HG03571 (cell line): ENCODE measurements around the gene SSBP3.
A peak's percentile ranks its signal among the peaks of the same experiment; 100 is the strongest.
"Not testable (repeated sequence)": the region's sequence is repeated elsewhere in the genome, so short reads cannot be mapped to it uniquely, and the experiment has no call there.

Source experiments
- ATAC-seq: cut with Tn5 transposase; IDR thresholded peaks from one replicate; pipeline ENCODE4 v1.9.1; 2021; ENCODE audit not compliant: unreplicated experiment

The SSBP3 gene

DNA sequence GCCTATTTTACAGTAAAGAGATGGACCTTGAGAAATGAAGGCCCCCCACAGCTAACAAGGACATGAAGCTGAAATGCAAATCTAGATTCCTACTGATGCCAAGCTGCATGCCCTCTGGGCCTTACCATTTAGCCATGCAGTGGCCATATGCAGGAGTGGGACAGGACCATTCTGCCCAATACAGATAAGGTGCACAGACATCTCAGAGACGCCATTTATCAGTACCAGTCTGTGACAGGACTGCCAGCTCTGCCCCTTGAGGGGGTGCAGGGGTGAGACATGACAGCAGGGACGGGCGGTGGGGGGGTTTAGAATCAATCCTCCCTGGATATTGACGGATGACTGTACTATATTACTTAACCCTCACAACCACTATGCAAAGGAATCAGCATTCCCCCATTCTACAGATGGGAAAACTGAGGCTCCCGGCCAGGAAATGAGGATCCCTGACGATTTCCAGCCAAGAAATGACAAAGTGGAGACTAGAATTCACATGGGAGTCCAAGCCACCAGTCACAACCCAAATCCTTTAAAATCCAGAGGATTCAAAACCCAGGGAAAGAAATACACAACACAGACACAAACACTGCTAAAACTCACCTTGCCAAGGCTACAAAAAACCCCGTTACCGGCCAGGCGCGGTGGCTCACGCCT is 10.8 kb downstream of the SSBP3 start:
- no peak for ATAC-seq

DNA sequence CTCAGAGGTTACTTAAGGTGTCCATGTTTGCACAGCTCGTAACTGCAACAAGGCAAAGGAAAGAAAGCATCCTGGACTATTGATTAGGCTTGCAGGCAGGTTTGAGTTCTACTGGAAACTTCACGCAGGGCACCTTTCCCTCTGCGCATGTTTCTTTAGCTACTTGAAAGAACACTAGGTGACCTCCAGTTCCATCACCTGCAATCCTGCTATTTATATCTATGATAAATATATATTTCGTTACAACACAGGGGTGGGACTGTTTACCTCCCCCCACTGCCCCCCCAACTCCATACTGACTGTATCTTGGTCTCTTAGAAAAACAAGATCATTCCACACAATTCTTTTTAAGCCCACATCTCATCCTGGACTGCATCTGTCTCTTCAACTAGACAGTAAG is 12.1 kb downstream of the SSBP3 start:
- no peak for ATAC-seq

DNA sequence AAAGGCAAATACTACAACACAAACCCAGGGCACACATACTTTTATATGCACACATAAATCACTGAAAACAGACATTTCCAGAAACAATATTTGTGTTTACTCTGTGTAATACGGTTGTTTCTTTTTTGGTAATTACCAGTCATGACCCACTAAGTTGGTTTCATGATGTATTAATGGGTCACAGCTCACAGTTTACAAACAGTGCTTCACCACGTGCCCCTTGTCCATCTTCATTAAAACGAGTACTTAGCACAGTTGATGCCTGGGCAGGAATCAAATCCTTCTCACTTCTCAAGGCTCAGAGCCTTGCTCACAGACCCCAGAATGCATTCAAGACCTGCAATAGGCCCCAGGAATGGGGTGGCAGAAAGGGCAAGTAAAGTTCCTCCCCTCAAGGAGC is 13.8 kb downstream of the SSBP3 start:
- ATAC-seq = no peak

DNA sequence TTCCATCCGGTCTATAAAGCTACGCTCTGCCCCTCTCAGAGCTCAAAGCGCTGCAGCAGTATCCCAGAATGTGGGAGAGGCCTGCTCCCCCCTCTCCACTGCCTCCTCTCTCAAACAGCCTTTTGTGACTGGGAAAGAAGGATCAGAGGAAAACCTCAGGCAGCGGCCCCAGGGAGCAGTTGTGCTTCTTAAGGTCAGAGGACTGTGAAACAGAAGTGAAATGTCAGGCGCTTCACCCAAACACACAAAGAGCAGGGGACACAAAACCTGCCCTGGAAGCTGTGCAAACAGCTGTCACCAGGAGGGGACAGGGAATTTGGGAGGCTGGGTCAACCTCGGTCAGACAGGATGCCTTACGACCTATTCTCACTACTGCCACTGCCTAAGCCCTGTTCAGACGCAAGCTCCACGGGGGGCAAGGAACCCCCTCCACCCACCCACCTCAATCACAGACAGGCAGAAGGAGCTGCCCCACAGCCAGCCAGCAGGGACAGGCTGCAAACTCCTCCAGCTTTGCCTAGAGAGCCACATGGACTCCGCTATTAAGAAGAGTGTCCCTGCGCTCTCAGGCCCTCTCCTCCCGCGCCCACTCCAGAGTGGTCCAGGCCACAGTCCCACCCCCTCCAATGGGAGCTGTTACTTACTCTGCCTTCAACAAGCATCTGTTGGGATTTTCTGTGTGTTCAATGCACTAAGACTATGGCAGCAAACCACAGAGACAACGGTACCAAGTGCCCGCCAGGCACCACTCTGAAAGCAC is 14.6 kb downstream of the SSBP3 start:
- ATAC-seq = no peak

DNA sequence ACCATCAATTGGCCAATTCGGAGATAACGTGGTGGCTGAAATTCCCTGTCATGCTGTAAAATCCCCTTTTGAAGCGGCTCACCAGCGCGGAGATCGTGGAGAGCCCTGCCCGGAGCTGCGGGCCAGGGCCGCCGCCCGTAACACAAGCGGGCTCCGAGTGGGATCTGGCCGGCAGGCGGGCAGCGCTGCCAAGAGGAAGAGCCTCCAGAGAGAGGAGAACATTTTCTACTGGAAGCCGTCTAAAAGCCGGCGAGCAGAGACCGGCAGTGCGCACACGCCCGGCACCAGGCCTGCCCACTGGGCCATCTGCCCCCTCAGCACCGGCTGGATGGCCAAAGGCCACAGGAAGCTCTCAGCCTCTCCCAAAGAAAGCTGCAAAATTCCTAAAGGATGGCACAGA is 15.5 kb downstream of the SSBP3 start:
- no peak for ATAC-seq

DNA sequence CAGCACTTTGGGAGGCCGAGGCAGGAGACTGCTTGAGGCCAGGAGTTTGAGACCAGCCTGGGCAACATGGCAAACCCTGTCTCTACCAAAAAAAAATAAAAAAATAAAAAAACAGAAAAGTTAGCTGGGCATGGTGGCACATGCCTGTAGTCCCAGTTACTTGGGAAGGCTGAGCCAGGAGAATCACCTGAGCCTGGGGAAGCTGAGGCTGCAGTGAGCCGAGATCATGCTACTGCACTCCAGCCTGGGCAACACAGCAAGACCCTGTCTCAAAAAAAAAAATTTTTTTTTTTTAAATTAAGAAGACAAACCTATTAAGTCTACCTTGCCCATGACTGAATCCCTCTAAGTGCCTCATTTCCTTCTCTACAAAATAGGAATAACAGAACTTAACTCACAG is 16.6 kb downstream of the SSBP3 start:
- not testable (repeated sequence) for ATAC-seq

DNA sequence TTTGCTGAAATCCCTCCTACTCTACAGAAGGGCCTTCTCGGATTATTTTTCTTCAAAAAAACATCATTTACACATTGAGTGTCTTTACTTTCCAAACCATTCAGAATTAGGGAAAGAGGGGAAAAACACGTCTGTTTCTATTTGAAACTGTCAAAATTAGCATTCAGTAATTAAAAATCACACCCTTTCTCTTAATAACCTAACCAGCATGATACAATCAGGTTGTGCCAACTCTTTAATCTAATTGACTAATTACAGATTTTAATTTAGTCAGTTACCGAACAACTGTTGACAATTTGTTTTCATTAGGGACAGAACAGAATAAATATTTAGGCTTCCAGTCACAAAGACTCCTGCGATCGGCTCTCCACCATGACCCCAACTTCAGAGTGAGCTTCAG is 18.8 kb downstream of the SSBP3 start:
- no peak for ATAC-seq

DNA sequence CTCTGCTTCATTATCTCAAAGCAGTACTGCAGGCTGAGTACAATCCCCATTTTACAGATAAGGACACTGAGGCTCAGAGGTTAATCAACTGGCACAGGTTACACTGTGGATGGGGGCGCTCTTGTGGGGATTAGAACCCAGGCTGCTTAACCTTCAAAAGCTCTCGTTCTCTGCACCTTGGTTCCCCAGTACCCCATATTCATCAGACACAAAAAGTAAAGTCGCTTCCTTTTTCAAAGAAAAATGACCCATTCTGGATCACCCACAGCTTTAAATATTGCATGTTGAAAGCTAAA is 20.5 kb downstream of the SSBP3 start:
- no peak for ATAC-seq

DNA sequence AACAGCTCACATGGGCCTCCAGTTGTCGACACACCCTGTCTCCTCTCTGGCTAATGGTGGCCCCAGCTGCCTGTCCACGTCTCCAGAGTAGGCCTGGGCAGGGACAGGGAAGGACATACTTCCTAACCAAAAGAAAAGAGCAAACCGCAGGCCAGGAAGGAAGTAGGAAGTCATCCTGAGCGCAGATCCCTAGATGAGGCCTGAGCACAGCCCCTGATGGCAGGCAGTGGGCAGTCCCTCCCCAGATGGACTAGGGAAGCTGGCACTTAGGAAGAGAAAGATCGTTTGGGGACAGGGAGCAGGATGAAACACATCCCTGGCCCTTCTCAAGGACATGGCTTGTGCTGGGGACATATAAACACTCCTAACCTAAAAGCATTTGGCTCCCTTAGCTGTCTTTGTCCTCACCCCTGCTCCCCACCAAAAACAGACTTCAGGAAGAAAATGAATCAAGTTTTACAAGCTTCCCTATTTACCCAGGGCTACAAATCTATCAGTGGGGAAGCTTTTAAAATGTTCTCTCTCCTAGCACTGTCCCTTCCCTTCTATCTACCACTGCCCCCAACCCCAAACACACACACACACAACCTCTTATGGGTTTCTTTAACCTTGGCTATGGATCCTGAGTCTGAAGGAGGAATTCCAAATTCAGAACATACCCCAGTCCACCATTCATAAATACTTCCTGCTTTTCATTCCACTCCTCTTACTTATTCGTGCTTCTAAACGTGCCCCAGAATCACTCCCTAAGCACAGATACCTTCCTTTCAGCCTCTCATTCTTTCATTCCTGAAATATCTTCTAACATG is 21.1 kb downstream of the SSBP3 start:
- no peak for ATAC-seq

DNA sequence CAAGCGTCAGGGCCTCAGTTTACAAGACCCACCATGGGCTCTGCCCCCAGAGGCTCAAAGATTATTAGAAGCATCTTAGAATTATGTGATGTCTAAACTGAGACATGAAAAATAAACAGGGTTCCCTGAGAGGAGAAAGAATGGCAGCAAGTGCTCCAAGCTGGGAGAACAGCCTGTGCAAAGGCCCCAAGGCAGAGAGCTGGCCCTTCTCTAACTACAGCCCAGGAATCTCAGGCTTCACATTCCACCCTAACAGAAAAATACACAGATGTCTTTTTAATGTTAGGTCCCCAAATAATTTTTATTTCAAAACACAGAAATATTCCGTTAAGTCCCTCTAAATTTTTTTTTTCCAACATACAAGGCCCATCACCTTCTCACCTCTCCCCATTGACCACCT is 21.7 kb downstream of the SSBP3 start:
- no peak for ATAC-seq

DNA sequence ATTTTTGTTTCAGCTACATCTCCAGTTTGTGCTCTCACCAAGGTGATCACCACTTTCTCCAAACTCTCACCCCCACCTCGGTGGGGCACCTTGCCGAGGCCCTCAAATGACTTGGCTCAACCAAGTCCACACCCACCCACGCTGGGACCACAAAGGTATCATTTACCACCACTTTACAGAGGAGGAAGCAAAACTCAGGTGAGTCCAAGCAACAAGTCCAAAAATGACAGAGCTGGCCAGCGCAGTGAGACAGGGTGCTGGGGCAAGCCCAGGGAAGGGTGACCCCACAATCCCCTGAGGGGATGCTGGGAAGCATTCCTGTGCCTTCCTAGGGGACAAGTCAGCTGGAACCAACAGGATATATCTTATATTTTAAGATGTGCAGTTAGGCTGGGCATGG is 24.7 kb downstream of the SSBP3 start:
- no peak for ATAC-seq

DNA sequence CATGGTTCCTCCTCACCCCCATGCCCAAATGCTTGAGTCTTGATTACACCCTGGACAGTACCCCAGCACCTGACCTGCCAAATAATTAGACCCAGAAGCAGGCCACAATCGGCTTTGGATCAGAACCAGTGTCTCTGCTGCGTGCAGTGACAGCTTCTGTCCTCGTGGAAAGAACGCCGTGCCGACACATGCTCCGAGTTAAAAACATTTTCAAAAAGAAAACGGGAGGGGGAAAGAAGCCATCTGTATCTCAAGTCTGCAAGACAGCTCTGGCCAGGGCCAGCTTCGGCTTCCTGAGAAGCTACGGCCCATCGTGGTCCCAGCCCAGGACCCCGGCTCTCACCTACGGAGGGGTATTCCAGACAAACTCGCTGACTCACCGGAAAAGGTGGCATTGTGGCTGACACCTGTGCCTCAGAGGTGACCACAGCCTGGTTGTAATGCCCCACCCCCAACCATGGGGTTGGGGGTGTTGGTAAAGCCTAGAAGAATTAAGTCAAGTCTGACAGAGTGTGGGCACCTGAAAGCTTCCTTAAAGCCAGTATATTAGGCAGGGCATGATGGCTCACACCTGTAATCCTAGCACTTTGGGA is 25.8 kb downstream of the SSBP3 start:
- ATAC-seq = no peak

DNA sequence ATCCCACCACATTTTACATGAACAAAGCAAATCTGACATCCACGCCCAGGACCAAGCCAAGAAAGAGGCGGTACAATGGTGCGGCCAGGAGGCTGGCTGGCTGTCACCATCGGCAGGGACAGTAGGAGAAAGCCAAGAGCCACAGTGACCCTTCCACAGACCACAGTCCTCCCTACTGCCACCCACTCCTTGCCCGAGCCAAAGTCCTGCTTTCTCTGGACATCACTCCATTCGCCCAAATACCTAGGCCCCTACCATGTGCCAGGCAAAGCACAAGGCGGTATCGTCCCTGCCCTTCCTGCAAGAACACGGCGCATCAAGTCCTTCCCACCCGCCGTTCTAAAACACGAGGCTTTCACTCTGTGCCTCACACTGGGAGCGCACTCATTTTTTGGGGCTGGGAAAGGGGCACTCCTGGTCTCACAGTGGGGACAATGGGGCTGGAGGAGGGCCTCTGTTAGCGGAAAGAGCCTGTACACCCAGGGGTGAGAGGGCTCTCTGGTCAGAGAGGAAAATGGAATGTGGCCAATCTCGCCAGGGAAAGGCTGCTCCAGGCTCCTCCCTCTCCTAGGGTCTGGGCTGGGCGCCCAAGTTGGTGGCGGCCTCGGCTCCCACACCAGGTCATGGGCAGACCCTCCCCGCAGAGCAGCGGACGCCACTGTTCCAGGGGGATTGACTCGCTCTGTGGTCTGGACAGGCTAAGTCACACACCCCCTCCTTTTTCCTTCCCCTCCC is 26.5 kb downstream of the SSBP3 start:
- ATAC-seq = no peak

DNA sequence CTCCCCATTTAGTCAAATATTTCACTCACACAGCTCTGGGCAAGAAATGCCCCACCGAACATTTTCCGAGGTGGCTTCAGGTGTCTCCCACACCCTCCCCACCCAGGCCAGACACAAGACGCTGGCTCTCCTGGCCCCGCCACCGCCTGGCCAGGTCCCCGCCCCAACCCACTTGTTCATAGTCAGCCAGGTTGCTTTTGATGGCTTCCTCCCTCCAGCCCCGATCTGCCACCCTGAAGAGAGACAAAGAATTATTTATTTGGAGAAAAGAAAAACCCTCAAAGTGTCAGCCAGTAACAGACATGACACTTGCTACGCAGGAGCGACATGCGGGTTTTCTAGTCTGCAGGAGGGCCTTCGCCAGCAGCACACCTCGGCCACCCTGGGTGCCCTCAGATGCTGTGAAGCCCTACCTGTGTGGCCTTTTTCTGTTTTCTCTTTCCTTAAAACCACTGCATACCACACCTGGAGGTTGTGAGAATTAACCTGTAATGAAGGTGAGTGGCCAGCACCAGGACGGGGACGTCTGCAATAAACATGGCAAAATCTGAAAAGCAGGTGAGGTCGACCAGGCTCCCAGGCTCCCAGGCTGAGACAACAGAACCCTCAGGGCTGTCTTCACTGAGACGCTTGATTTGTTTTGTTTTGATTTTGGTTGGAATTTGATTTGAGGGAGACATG is 27.2 kb downstream of the SSBP3 start:
- ATAC-seq = no peak

DNA sequence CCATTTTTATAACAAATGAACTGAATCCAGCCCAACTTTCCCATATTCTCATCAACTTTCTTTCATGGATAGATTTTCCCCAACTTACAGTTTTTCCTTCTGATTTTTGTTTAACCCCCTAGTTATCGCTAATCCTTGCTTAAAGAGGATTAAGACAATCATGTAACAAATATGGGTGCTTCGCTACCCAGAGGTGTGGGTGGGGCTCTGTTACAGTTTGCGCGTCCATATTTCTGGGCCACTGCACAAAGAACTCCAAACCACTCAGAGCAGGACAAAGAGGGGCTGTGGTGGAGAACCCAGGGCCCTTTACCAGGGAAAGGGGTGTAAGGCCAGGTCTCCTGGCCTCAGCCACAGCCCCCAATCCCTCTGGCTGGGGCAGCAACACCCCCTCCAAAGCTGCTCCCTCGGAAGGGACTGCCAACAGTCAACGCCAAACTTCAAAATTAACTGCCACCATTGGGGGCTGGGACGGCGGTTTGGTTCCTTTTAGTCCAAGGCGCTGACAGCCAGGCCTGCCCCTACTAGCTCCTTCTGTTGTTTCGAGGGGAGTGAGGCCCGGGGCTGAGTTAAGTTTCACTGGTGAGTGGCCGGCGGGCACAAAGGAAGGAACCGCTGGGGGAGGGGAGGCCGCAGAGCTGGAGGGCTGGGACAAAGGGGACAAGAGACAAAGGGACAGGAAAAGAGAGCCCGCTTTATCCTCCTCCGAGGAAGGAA is 27.9 kb downstream of the SSBP3 start:
- ATAC-seq = no peak

DNA sequence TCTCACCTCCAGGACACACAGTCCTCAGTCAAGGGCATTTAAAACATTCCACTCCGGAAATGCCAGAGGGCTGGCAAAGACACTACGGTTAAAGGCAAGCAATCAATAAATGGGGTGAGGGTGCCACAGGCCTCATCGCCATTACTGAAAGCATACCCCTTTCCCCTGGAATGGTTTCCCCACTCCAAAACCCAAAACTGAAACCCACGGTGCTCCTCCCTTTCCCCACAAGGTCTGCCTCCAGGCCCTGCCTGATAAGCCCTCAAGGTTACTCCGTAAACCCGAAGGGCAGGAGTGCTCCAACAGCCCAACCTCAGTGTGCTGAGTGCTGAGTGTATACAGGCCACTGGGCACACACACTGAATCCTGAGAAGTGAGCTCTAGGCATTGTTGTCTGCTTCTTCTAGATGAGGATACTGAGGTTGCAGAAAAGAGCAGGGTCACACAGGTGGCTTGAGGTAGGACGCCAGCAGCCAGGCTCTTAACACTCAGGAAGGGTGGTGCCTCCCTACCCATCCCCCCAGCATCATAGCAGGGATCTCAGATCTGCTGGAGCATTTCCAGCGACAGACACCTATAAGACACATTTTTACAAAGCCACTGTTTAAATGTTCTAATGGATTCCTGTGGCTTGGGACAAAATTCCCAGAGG is 29.0 kb downstream of the SSBP3 start:
- peak; percentile 4 for ATAC-seq

DNA sequence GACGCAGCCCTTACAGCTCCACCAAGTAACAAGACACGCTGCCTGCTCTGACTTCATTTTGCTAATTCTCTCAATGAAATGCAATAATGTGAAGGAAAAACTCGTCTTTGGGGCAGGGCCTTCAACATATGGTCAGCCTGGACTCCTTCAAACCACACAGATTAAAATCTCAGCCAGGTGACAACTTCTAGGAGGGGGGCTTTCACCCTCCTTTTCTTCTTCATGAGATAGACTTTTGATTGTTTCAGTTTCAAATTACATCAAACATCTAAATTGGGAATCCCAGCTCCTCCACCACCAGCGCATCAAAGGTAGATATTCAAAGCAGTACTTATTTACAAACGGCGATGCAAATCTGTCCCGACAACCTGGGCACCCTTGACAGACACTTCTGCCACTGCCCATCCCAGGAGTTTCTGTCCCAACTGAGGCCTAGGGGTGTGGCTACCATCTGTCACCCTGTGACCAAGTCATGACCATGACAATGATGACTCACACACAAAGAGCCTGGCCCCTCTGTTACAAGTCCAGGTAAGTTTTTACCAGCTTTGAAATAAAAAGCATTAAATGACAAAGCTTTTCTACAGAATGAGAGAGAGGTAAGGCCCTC is 29.7 kb downstream of the SSBP3 start:
- peak; percentile 53 for ATAC-seq

DNA sequence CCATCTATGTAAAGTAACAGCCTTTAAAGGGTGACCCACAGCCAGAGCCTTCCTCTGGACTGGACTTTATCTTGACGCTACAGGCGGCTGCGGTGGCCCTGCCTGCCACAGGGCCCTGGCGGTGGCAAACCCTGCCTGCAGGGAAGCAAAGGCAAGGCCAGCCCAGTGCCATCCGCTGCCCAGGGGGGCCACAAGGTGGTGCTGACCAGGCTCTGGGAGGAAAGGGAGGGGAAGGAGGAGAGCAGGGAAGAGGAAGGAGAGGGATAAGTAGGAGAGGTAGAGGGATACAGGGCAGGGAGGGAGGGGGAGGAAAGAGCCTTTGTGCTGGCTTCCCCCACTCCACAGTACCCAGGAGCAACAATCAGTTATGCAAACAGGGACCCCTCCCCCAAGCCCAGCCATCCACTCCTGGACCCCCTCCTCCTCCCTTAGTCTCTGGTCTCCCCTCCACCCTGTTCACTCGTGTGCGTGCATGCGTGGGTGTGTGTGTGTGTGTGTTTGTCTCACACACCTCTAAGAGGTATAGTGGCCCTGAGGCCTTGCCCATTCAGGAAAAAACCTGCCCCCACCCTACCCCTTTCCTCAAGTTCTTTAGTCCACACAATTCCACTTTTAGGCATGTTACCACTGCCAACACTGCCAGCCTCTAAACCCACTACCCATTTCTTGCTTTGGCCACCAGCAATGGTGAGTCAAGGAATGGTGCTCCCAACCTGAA is 30.3 kb downstream of the SSBP3 start:
- no peak for ATAC-seq
